H1 (cell line): Measurements from ENCODE around the gene UPK1B. TPM values are rescaled to one million over a fixed set of nuclear protein-coding genes. Genes with fewer than 3 reads are reported as not detected.

ENCODE experiments used
- CTCF ChIA-PET: fragments of 300-600 bp; sonication (Branson Sonifier 250); formaldehyde crosslinking; loops from one replicate; lab custom pipeline; 2021; ENCODE audit not compliant: partially characterized antibody; lab: Charles Lee
- POLR2A ChIA-PET: fragments of 300-600 bp; sonication (Branson Sonifier 250); formaldehyde crosslinking; loops from one replicate; lab custom pipeline; 2021; ENCODE audit warnings: inconsistent platforms; ENCODE audit not compliant: partially characterized antibody; lab: Charles Lee
- DNase-seq, 2 experiments: peaks; one replicate each; pipeline versions ENCODE4 v3.0.0 to v3.0.0-alpha.2; 2010 to 2022; ENCODE audit warnings: low spot score in 2 of 2, low read depth in 1 of 2, mixed read lengths in 1 of 2
- FAIRE-seq: peaks from 2 replicates; lab custom pipeline; 2011; peaks lifted over from hg19 to GRCh38; lab: Jason Lieb, UNC
- H2AFZ ChIP-seq: 2 replicates; pipeline ENCODE4 v1.8.1; 2012; ENCODE audit warnings: low read length, inconsistent platforms
- H2AK5ac ChIP-seq: 2 replicates; pipeline ENCODE4 v1.6.1; 2013; ENCODE audit warnings: low read depth, low read length
- H2BK120ac ChIP-seq: replicated peaks from 2 replicates; pipeline ENCODE3; 2013; ENCODE audit warnings: low read depth, low read length, inconsistent platforms
- H2BK12ac ChIP-seq: 2 replicates; pipeline ENCODE4 v1.6.1; 2013; ENCODE audit warnings: low read depth, low read length
- H2BK15ac ChIP-seq: 2 replicates; pipeline ENCODE4 v1.6.1; 2013; ENCODE audit warnings: low read length
- H2BK20ac ChIP-seq: 2 replicates; pipeline ENCODE4 v1.6.1; 2013; ENCODE audit warnings: low read length
- H2BK5ac ChIP-seq: 2 replicates; pipeline ENCODE4 v1.6.1; 2013; ENCODE audit warnings: low read depth, low read length
- H3K14ac ChIP-seq: 2 replicates; pipeline ENCODE4 v1.6.1; 2013; ENCODE audit warnings: inconsistent platforms; ENCODE audit not compliant: insufficient read length
- H3K18ac ChIP-seq: 2 replicates; pipeline ENCODE4 v1.6.1; 2013; ENCODE audit warnings: low read length; ENCODE audit errors: extremely low read depth
- H3K23ac ChIP-seq: 2 replicates; pipeline ENCODE4 v1.6.1; 2013; ENCODE audit warnings: inconsistent platforms; ENCODE audit not compliant: insufficient read length
- H3K23me2 ChIP-seq: 2 replicates; pipeline ENCODE4 v1.6.1; 2013; ENCODE audit warnings: low read depth, low read length
- H3K27ac ChIP-seq: 2 replicates; pipeline ENCODE4 v1.6.1; 2011; ENCODE audit warnings: low read depth, low read length, inconsistent platforms
- H3K27me3 ChIP-seq, 4 experiments: replicated peaks in 1 of 4; 1 replicate in 1 of 4; 2 replicates in 3 of 4; pipeline versions ENCODE4 v1.6.1 to v1.8.1; 2011 to 2013; ENCODE audit warnings: low read length in 3 of 4, mild to moderate bottlenecking in 3 of 4, inconsistent platforms in 2 of 4, mixed read lengths in 2 of 4, moderate library complexity in 1 of 4; ENCODE audit not compliant: control insufficient read depth in 3 of 4, insufficient read depth in 3 of 4; ENCODE audit errors: extremely low read depth in 1 of 4
- H3K36me3 ChIP-seq, 4 experiments: 2 replicates each; pipeline versions ENCODE4 v1.6.1 to v1.8.1; 2011 to 2013; ENCODE audit warnings: mild to moderate bottlenecking in 4 of 4, low read length in 3 of 4, moderate library complexity in 2 of 4, control low read depth in 1 of 4, inconsistent platforms in 1 of 4; ENCODE audit not compliant: insufficient read depth in 4 of 4, control insufficient read depth in 2 of 4
- H3K4ac ChIP-seq: replicated peaks from 2 replicates; pipeline ENCODE3; 2013; ENCODE audit warnings: low read length, low read depth, mixed read lengths, inconsistent platforms; ENCODE audit not compliant: insufficient read length
- H3K4me1 ChIP-seq, 4 experiments: replicated peaks in 1 of 4; 1 replicate in 1 of 4; 2 replicates in 3 of 4; pipeline versions ENCODE4 v1.6.1 to v1.8.1; 2011 to 2013; ENCODE audit warnings: low read length in 3 of 4, inconsistent platforms in 2 of 4, mixed read lengths in 1 of 4; ENCODE audit not compliant: insufficient read depth in 4 of 4, control insufficient read depth in 3 of 4
- H3K4me2 ChIP-seq, 2 experiments: 2 replicates each; pipeline versions ENCODE4 v1.6.1 to v1.8.1; 2011 to 2013; ENCODE audit warnings: low read depth in 2 of 2, low read length in 2 of 2, control low read depth in 1 of 2, inconsistent platforms in 1 of 2, mild to moderate bottlenecking in 1 of 2; ENCODE audit not compliant: insufficient read depth in 1 of 2
- H3K4me3 ChIP-seq, 4 experiments: fragments of 200-600, 300-600 bp in 1 of 4; sonication (generic), shearing (Covaris generic), sonication (Bioruptor Twin) in 1 of 4; 2 replicates each; pipeline versions ENCODE4 v1.5.1 to v1.8.1; 2011 to 2016; ENCODE audit warnings: low read length in 4 of 4, low read depth in 3 of 4, control low read depth in 2 of 4, inconsistent platforms in 2 of 4, mild to moderate bottlenecking in 2 of 4, mixed read lengths in 1 of 4, moderate library complexity in 1 of 4; ENCODE audit not compliant: insufficient read depth in 2 of 4; ENCODE audit errors: extremely low read depth in 1 of 4
- H3K56ac ChIP-seq: replicated peaks from 2 replicates; pipeline ENCODE3; 2013; ENCODE audit warnings: low read depth, mild to moderate bottlenecking, mixed read lengths, low read length, inconsistent platforms; ENCODE audit not compliant: insufficient read length
- H3K79me1 ChIP-seq: 2 replicates; pipeline ENCODE4 v1.6.1; 2013; ENCODE audit warnings: low read depth, low read length, control low read depth
- H3K79me2 ChIP-seq, 2 experiments: 2 replicates each; pipeline versions ENCODE4 v1.6.1 to v1.8.1; 2012 to 2013; ENCODE audit warnings: low read length in 2 of 2, mild to moderate bottlenecking in 2 of 2, inconsistent platforms in 1 of 2; ENCODE audit not compliant: insufficient read depth in 2 of 2, control insufficient read depth in 1 of 2
- H3K9ac ChIP-seq, 4 experiments: replicated peaks in 1 of 4; 1 replicate in 1 of 4; 2 replicates in 3 of 4; pipeline versions ENCODE4 v1.6.1 to v1.8.1; 2011 to 2013; ENCODE audit warnings: low read depth in 3 of 4, low read length in 3 of 4, control low read depth in 2 of 4, mild to moderate bottlenecking in 2 of 4, moderate library complexity in 2 of 4, inconsistent platforms in 1 of 4; ENCODE audit errors: extremely low read depth in 1 of 4
- H3K9me3 ChIP-seq, 2 experiments: 2 replicates each; pipeline versions ENCODE4 v1.6.1 to v1.8.1; 2012 to 2013; ENCODE audit warnings: mild to moderate bottlenecking in 2 of 2, moderate library complexity in 2 of 2, control low read depth in 1 of 2, inconsistent platforms in 1 of 2, low read depth in 1 of 2, low read length in 1 of 2, mixed read lengths in 1 of 2; ENCODE audit not compliant: insufficient read depth in 2 of 2
- H4K20me1 ChIP-seq, 2 experiments: replicated peaks in 1 of 2; 2 replicates each; pipeline versions ENCODE3 to v1.8.1; 2011 to 2013; ENCODE audit warnings: inconsistent platforms in 2 of 2, low read length in 2 of 2, mild to moderate bottlenecking in 1 of 2; ENCODE audit not compliant: insufficient read depth in 2 of 2, control insufficient read depth in 1 of 2
- H4K5ac ChIP-seq: 2 replicates; pipeline ENCODE4 v1.6.1; 2013; ENCODE audit warnings: low read length, low read depth, mixed read lengths, inconsistent platforms; ENCODE audit not compliant: insufficient read length
- H4K8ac ChIP-seq: 2 replicates; pipeline ENCODE4 v1.8.0; 2013; ENCODE audit warnings: mild to moderate bottlenecking, moderate library complexity, low read length, inconsistent platforms; ENCODE audit not compliant: insufficient read depth; ENCODE audit errors: extremely low read depth
- H4K91ac ChIP-seq: replicated peaks from 2 replicates; pipeline ENCODE3; 2013; ENCODE audit warnings: low read length, mixed read lengths, inconsistent platforms; ENCODE audit not compliant: insufficient read length
- BCL11A ChIP-seq, 2 experiments: IDR thresholded peaks; one replicate each; pipeline ENCODE4 v1.6.1; 2011; ENCODE audit warnings: low read depth in 2 of 2, low read length in 2 of 2, mild to moderate bottlenecking in 2 of 2
- E2F6 ChIP-seq: IDR thresholded peaks from 2 replicates; pipeline ENCODE4 v1.6.1; 2012; ENCODE audit warnings: inconsistent platforms
- EZH2 ChIP-seq: fragments of 200-600 bp; sonication (generic); IDR thresholded peaks from 2 replicates; pipeline ENCODE4 v1.7.1; 2012; ENCODE audit warnings: low read depth, mild to moderate bottlenecking, moderate library complexity, low read length, inconsistent platforms; ENCODE audit not compliant: severe bottlenecking
- GTF2F1 ChIP-seq: IDR thresholded peaks from 2 replicates; pipeline ENCODE4 v1.6.1; 2012; ENCODE audit warnings: low read depth, low read length, improper control_type of control experiment, borderline replicate concordance
- MAX ChIP-seq: IDR thresholded peaks from 2 replicates; pipeline ENCODE4 v1.6.1; 2012; ENCODE audit warnings: inconsistent platforms
- RXRA ChIP-seq: IDR thresholded peaks from 2 replicates; pipeline ENCODE4 v1.6.1; 2011; ENCODE audit warnings: low read depth, mild to moderate bottlenecking, low read length, moderate library complexity; ENCODE audit not compliant: insufficient read depth
- TEAD4 ChIP-seq: IDR thresholded peaks from 2 replicates; pipeline ENCODE4 v1.6.1; 2012; ENCODE audit warnings: low read depth, low read length, inconsistent platforms, mixed read lengths
- WGBS, 2 experiments: shearing (Covaris generic) in 1 of 2; methylation state at CpG; one replicate each; pipeline versions ENCODE4 v1.1.6 to v1.1.7; 2013 to 2015; ENCODE audit warnings: low lambda C conversion rate in 2 of 2, mixed read lengths in 2 of 2, inconsistent platforms in 1 of 2, low coverage in 1 of 2, missing lambda C conversion rate in 1 of 2; ENCODE audit not compliant: insufficient replicate concordance in 2 of 2, insufficient coverage in 1 of 2, insufficient read length in 1 of 2; ENCODE audit errors: extremely low coverage in 1 of 2, missing lambda C conversion rate in 1 of 2; 5-methylcytosine and 5-hydroxymethylcytosine counted together
- polyA plus RNA-seq, 7 experiments: library from polyadenylated mRNA; depleted of rRNA in 3 of 7; stranded (reverse) in 5 of 7; unstranded in 2 of 7; fragments of >200 nt in 5 of 7; fragments of 200-250 nt in 2 of 7; gene quantifications; 1 replicate in 5 of 7; 2 replicates in 1 of 7; 4 replicates in 1 of 7; pipeline versions ENCODE4 v1.2.1 to v1.2.3, GENCODE V29; 2011 to 2013; ENCODE audit warnings: missing spikeins in 2 of 7, mixed read lengths in 2 of 7
- total RNA-seq: library from RNA; stranded (reverse); fragmentation: NEBNext Ultra II Directional; extraction: Animal tissue kit (Norgen Biotek cat#: 25700); gene quantifications from 2 replicates; pipeline ENCODE4 v1.2.1, GENCODE V29; 2021

Gene UPK1B
- total and polyA plus RNA-seq, 2 of the 8 experiments (the other 6 are each of a cell fraction or from before 2014, with no cell fraction given) = 0.67 to 0.68 TPM

GRCh38 chr3:119227070-119227850 lies 53.9 kb downstream of the UPK1B start:
- Histone ChIP-seq H3K23ac (no peak overlapping the region), H3K18ac (no peak overlapping the region), H2BK12ac (no peak overlapping the region), H3K4me1 (no peaks in the 10 kb centered on the region), H3K4me3 (no peak overlapping the region), H2AFZ (no peak overlapping the region), H2AK5ac (no peak overlapping the region), H4K20me1 (peaks cover 0 to 7% of the 10 kb centered on the region in 2 experiments), H3K36me3 (peaks cover 15 to 98% (median 59%) of the 10 kb centered on the region in 4 experiments), H2BK20ac (no peak overlapping the region), H3K27ac (no peak overlapping the region), H4K5ac (no peak overlapping the region), H2BK15ac (no peak overlapping the region), H3K79me2 (peaks cover 4 to 10% of the 10 kb centered on the region in 2 experiments; a peak in 1 of 4 replicates), H3K56ac (no peak overlapping the region), H3K9me3 (no peaks in the 10 kb centered on the region), H3K79me1 (peaks cover 7% of the 10 kb centered on the region; the same call in 1 of the 2 replicates), H4K91ac (no peak overlapping the region), H3K9ac (no peak overlapping the region), H3K27me3 (no peaks in the 10 kb centered on the region), H2BK5ac (peak overlapping the region; percentile 3; the same call in 1 of the 2 replicates), H4K8ac (no peak overlapping the region), H3K14ac (no peak overlapping the region), H3K23me2 (no peaks in the 10 kb centered on the region), H3K4ac (no peak overlapping the region), H3K4me2 (no peak overlapping the region), H2BK120ac (no peak overlapping the region)
- FAIRE-seq = no peak
- CTCF ChIA-PET = interaction anchor here (0.7 to 2.2 kb wide), 4 partner anchors 14 to 202 kb away, joined by 3 to 9 read pairs (median 4); partner anchors contain the start of gene B4GALT4
- 86% methylated on average over 6 of the region's 6 CpGs; no CpG with 5 or more reads in 1 of the 2 experiments for WGBS, 2 experiments
- POLR2A ChIA-PET = interaction anchor here (0.7 to 1.6 kb wide), 5 partner anchors 14 to 271 kb away, joined by 3 to 5 read pairs (median 3); partner anchors contain the start of genes B4GALT4 and TIMMDC1
- DNase-seq = no peak
- TF ChIP-seq BCL11A (IDR thresholded peaks at IDR 0.05; ENCODE audit: low read depth in 2 of 2, low read length in 2 of 2) (no peak), E2F6 (no peak), RXRA (no peak), MAX (no peak), TEAD4 (no peak), EZH2 (no peak), GTF2F1 (no peak)
